ENCODE data around the gene ASB16. TPM values are rescaled to one million over a fixed set of nuclear protein-coding genes. Genes with fewer than 3 reads are reported as not detected.

ASB16 gene
- polyA plus RNA-seq, 1 donor from 2014 or later = not detected

- Histone ChIP-seq H3K9me2 (ENCODE audit: insufficient read depth, low read length) (no peaks in the 10 kb centered on the region), H3K79me2 (replicated peaks; ENCODE audit: insufficient read depth, low read length) (no peaks in the 10 kb centered on the region), H3F3A (ENCODE audit: insufficient read depth, low read length, poor library complexity, severe bottlenecking) (no peaks in the 10 kb centered on the region), H3K36me3 (ENCODE audit: insufficient read depth, low read length) (no peaks in the 10 kb centered on the region), H3K4me2 (ENCODE audit: low read length) (no peak overlapping the region), H3K27me3 (ENCODE audit: insufficient read depth, low read depth, low read length) (no peaks in the 10 kb centered on the region), H2AFZ (ENCODE audit: low read depth, low read length) (no peak overlapping the region), H4K20me1 (ENCODE audit: insufficient read depth) (no peaks in the 10 kb centered on the region), H3K9me3 (ENCODE audit: low read length) (no peaks in the 10 kb centered on the region), H3K4me3 (ENCODE audit: low read length) (no peak overlapping the region), H3K9ac (ENCODE audit: low read length) (no peak overlapping the region), H3K27ac (ENCODE audit: low read length) (no peak overlapping the region)
- TF ChIP-seq EP300 (conservative IDR thresholded peaks at IDR 0.05; ENCODE audit: poor library complexity, severe bottlenecking) (no peak), RAD21 (conservative IDR thresholded peaks at IDR 0.05) (no peak), MXI1 (conservative IDR thresholded peaks at IDR 0.05; ENCODE audit: poor library complexity, severe bottlenecking) (no peak), REST (IDR thresholded peaks at IDR 0.05; ENCODE audit: borderline replicate concordance) (no peak), POLR2AphosphoS5 (IDR thresholded peaks at IDR 0.05) (no peak)
These were observed 6.4 kb downstream of the ASB16 start for GRCh38 chr17:44176671-44177501.

DNA sequence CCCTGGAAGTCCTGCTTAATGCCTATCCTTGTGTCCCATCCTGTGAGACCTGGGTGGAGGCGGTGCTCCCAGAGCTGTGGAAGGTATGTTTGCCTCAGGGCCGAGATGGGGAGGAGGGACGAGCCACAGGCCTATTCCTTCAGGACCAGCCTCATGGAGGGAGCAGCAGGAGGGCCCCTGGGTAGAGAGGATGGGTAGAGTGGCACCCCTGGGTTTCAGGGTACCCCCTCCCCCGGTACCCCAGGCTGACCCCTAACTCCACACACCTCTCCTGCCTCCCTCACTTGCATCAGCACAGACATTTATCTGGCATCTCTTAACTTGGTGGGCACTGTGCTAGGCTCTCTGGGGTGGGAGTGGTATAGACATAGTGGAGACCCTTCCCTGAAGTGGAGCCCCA, 7.1 kb downstream of the ASB16 start:
- Histone ChIP-seq H3K4me2 (ENCODE audit: low read length) (no peak overlapping the region), H3K9me2 (ENCODE audit: insufficient read depth, low read length) (no peaks in the 10 kb centered on the region), H3F3A (ENCODE audit: insufficient read depth, low read length, poor library complexity, severe bottlenecking) (no peaks in the 10 kb centered on the region), H3K9ac (ENCODE audit: low read length) (no peak overlapping the region), H3K9me3 (ENCODE audit: low read length) (no peaks in the 10 kb centered on the region), H4K20me1 (ENCODE audit: insufficient read depth) (no peaks in the 10 kb centered on the region), H3K27me3 (ENCODE audit: insufficient read depth, low read depth, low read length) (no peaks in the 10 kb centered on the region), H3K36me3 (ENCODE audit: insufficient read depth, low read length) (no peaks in the 10 kb centered on the region), H2AFZ (ENCODE audit: low read depth, low read length) (no peak overlapping the region), H3K79me2 (replicated peaks; ENCODE audit: insufficient read depth, low read length) (no peaks in the 10 kb centered on the region), H3K4me3 (ENCODE audit: low read length) (no peak overlapping the region), H3K27ac (ENCODE audit: low read length) (no peak overlapping the region)
- no peak for TF ChIP-seq SMC3 (conservative IDR thresholded peaks at IDR 0.05; ENCODE audit: poor library complexity)
- TF ChIP-seq, protein P1, sequence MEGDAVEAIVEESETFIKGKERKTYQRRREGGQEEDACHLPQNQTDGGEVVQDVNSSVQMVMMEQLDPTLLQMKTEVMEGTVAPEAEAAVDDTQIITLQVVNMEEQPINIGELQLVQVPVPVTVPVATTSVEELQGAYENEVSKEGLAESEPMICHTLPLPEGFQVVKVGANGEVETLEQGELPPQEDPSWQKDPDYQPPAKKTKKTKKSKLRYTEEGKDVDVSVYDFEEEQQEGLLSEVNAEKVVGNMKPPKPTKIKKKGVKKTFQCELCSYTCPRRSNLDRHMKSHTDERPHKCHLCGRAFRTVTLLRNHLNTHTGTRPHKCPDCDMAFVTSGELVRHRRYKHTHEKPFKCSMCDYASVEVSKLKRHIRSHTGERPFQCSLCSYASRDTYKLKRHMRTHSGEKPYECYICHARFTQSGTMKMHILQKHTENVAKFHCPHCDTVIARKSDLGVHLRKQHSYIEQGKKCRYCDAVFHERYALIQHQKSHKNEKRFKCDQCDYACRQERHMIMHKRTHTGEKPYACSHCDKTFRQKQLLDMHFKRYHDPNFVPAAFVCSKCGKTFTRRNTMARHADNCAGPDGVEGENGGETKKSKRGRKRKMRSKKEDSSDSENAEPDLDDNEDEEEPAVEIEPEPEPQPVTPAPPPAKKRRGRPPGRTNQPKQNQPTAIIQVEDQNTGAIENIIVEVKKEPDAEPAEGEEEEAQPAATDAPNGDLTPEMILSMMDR (IDR thresholded peaks at IDR 0.05; ENCODE audit: poor library complexity, severe bottlenecking) = no peak
- TF ChIP-seq EP300 (conservative IDR thresholded peaks at IDR 0.05; ENCODE audit: poor library complexity, severe bottlenecking) = no peak
- no peak for TF ChIP-seq POLR2AphosphoS5 (IDR thresholded peaks at IDR 0.05)
- no peak for TF ChIP-seq RAD21 (conservative IDR thresholded peaks at IDR 0.05)
- TF ChIP-seq MXI1 (conservative IDR thresholded peaks at IDR 0.05; ENCODE audit: poor library complexity, severe bottlenecking) = no peak
- TF ChIP-seq EZH2 (IDR thresholded peaks at IDR 0.05; ENCODE audit: borderline replicate concordance, insufficient read depth, low read length, poor library complexity, severe bottlenecking) = no peak
- no peak for TF ChIP-seq REST (IDR thresholded peaks at IDR 0.05; ENCODE audit: borderline replicate concordance)
- TF ChIP-seq TAF1 (IDR thresholded peaks at IDR 0.05; ENCODE audit: low read depth) = no peak
